HFFc6 (cell line): ENCODE data around the gene GRAMD4. TPM values are rescaled to one million over a fixed set of nuclear protein-coding genes. Genes with fewer than 3 reads are reported as not detected.
A peak's percentile ranks its signal among the peaks of the same experiment; 100 is the strongest.

ENCODE experiments used
- DNase-seq: peaks from one replicate; pipeline ENCODE4 v3.0.0-alpha.2; 2018
- H3K27ac Mint-ChIP-seq: 2 replicates; pipeline ENCODE4 v1.8.0; 2020; ENCODE audit warnings: mild to moderate bottlenecking, mixed read lengths
- H3K27me3 Mint-ChIP-seq: 2 replicates; pipeline ENCODE4 v1.8.0; 2021; ENCODE audit warnings: mild to moderate bottlenecking, moderate library complexity, mixed read lengths; ENCODE audit not compliant: insufficient read depth
- H3K36me3 Mint-ChIP-seq: 2 replicates; pipeline ENCODE4 v1.8.0; 2021; ENCODE audit warnings: low read depth, mixed read lengths
- H3K4me1 Mint-ChIP-seq: 2 replicates; pipeline ENCODE4 v1.8.0; 2020; ENCODE audit warnings: low read depth, mixed read lengths
- H3K4me3 Mint-ChIP-seq: 2 replicates; pipeline ENCODE4 v1.8.0; 2020; ENCODE audit warnings: mild to moderate bottlenecking, moderate library complexity, mixed read lengths
- H3K9me3 Mint-ChIP-seq: 2 replicates; pipeline ENCODE4 v1.8.0; 2020; ENCODE audit warnings: mild to moderate bottlenecking, mixed read lengths
- total RNA-seq, 6 experiments: library from RNA; stranded (reverse); fragmentation: NEBNext Ultra II Directional; extraction: Animal tissue kit (Norgen Biotek cat#: 25700); gene quantifications; 2 replicates in 1 of 6; 3 replicates in 5 of 6; pipeline ENCODE4 v1.2.3, GENCODE V29; 2021
- TF ChIP-seq, protein P1 (sequence below): fragments of 200-600 bp; sonication (generic); IDR thresholded peaks from 2 replicates; pipeline ENCODE4 v1.5.0; 2021; ENCODE audit warnings: antibody characterized with exemption, mild to moderate bottlenecking

GRAMD4 gene
- total RNA-seq, 6 experiments from 2014 or later, result 6.8 to 16.3 (median 9.5) TPM

- no peak overlapping the region for H3K4me3 Mint-ChIP-seq
- no peak overlapping the region for H3K27ac Mint-ChIP-seq
- TF ChIP-seq, protein P1, sequence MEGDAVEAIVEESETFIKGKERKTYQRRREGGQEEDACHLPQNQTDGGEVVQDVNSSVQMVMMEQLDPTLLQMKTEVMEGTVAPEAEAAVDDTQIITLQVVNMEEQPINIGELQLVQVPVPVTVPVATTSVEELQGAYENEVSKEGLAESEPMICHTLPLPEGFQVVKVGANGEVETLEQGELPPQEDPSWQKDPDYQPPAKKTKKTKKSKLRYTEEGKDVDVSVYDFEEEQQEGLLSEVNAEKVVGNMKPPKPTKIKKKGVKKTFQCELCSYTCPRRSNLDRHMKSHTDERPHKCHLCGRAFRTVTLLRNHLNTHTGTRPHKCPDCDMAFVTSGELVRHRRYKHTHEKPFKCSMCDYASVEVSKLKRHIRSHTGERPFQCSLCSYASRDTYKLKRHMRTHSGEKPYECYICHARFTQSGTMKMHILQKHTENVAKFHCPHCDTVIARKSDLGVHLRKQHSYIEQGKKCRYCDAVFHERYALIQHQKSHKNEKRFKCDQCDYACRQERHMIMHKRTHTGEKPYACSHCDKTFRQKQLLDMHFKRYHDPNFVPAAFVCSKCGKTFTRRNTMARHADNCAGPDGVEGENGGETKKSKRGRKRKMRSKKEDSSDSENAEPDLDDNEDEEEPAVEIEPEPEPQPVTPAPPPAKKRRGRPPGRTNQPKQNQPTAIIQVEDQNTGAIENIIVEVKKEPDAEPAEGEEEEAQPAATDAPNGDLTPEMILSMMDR, result no peak
- H3K4me1 Mint-ChIP-seq, result no peaks in the 10 kb centered on the region
- peaks cover 2% of the 10 kb centered on the region; the same call in 1 of the 2 replicates for H3K27me3 Mint-ChIP-seq
- no peaks in the 10 kb centered on the region for H3K36me3 Mint-ChIP-seq
- DNase-seq, result no peak
- no peaks in the 10 kb centered on the region for H3K9me3 Mint-ChIP-seq
These were observed 5.9 kb upstream of the GRAMD4 start for GRCh38 chr22:46614025-46614931.

DNA sequence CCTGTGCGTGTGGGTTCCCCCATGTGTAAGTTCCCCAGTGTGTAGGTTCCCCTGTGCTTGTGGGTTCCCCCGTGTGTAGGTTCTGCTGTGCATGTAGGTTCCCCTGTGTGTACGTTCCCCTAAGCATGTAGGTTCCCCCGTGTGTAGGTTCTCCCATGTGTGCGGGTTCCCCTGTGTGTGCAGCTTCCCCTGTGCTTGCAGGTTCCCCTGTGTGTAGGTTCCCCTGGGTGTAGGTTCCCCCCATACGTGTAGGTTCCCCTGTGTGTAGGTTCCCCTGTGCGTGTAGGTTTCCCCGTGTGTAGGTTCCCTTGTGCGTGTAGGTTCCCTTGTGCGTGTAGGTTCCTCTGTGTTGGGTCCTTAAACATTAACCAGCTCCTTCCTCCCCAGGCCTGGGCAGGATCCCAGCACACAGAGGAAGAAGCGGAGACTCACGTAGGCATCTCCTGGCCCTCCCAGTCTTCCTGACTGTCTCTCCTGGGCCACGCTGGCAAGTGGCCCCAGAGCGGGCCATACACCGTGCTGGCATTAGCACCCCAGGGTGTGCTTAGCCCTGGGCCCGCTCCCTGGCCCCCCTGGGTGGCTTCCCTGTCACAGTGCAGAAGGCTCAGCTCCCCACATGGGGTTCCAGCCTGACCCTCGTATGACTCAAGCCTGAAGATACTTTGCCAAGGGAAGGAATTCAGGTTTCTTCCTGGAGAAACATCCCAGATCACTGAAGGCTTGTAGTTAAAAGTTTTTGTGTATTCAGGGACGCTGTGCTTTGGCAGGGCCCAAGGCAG, 2.8 kb upstream of the GRAMD4 start:
- TF ChIP-seq, protein P1, result no peak
- Mint-ChIP-seq H3K4me1 (no peaks in the 10 kb centered on the region), H3K27me3 (peaks cover 2% of the 10 kb centered on the region), H3K4me3 (no peak overlapping the region), H3K36me3 (no peaks in the 10 kb centered on the region), H3K27ac (no peak overlapping the region), H3K9me3 (no peaks in the 10 kb centered on the region)
- peak; percentile 7 for DNase-seq

DNA sequence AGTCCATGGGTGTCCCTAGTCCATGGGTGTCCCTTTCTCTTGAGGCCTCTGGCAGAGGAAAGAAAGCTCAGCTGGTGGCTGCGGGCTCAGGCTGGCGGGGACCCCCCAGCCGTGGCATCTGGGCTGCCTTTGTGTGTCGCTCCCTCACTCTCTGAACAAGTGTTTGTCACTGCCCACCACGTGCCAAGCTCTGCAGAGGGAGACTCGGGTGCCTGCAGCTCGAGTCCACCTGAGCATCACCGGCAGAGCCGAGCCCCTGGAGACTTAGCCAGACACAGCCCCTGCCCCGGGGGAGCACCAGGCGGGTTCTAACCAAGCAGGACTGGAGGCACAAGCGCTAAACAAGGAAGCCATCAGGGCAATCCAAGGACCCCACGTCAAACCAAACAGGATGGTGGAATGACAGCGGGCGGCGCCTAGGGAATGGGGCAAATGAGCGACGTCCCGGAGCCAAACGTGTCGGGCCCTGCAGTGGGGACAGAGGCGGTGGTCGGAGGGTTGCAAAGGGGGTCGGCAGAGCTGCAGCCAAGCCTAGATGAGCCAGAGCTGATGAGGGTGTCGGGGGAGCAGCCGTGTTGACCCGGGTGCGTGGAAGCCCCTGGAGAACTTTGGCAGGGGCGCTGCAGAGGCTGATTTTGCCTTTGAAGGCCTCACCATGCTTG, 2.1 kb upstream of the GRAMD4 start:
- DNase-seq, result no peak
- H3K9me3 Mint-ChIP-seq, result no peaks in the 10 kb centered on the region
- H3K27me3 Mint-ChIP-seq, result peaks cover 2% of the 10 kb centered on the region
- H3K27ac Mint-ChIP-seq, result no peak overlapping the region
- no peak overlapping the region for H3K4me3 Mint-ChIP-seq
- no peaks in the 10 kb centered on the region for H3K4me1 Mint-ChIP-seq
- TF ChIP-seq, protein P1, result no peak
- H3K36me3 Mint-ChIP-seq, result no peaks in the 10 kb centered on the region

DNA sequence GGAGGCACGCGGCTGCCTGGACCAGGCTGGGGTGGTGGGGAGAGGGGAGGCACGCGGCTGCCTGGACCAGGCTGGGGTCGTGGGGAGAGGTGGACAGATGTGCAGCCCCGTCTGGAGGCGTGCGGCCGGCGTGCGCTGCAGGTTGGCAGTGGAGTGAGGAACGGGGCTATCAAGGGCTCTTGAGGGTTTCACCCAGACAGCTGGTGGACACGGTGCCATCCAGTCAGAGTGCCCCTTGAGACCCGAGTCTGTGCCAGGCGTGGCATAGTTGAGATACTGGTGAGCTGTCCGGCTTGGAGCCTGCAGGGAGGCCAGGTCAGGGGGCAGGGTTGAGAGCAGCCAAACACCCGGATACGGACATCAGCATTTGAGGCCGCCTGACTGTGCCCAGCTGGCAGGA, 1.5 kb upstream of the GRAMD4 start:
- Mint-ChIP-seq H3K27ac (no peak overlapping the region), H3K9me3 (no peaks in the 10 kb centered on the region), H3K4me3 (no peak overlapping the region)

GRCh38 chr22:46619240-46619829, 851 bp upstream of the GRAMD4 start:
- no peaks in the 10 kb centered on the region for H3K9me3 Mint-ChIP-seq
- no peak overlapping the region for H3K27ac Mint-ChIP-seq
- no peak overlapping the region for H3K4me3 Mint-ChIP-seq
- no peaks in the 10 kb centered on the region for H3K36me3 Mint-ChIP-seq
- H3K4me1 Mint-ChIP-seq, result no peaks in the 10 kb centered on the region
- peaks cover 4% of the 10 kb centered on the region for H3K27me3 Mint-ChIP-seq
- no peak for DNase-seq
- TF ChIP-seq, protein P1, result no peak

More for the DNA sequence above, 1.5 kb upstream of the GRAMD4 start:
- H3K27me3 Mint-ChIP-seq, result peaks cover 4% of the 10 kb centered on the region
- TF ChIP-seq, protein P1, result no peak
- no peaks in the 10 kb centered on the region for H3K4me1 Mint-ChIP-seq
- no peaks in the 10 kb centered on the region for H3K36me3 Mint-ChIP-seq
- no peak for DNase-seq
